Liver (tissue), 9 donors: ENCODE data around the gene NIPSNAP2. TPM values are rescaled to one million over a fixed set of nuclear protein-coding genes. Genes with fewer than 3 reads are reported as not detected.

Source experiments
- DNase-seq: peaks from one replicate; pipeline ENCODE4 v3.0.0-alpha.2; 2017; ENCODE audit warnings: low spot score
- H3K27ac ChIP-seq, 2 donors: one replicate each; pipeline ENCODE4 v1.7.0; 2013; ENCODE audit warnings: inconsistent platforms in 2 of 2, low read length in 2 of 2, control low read depth in 1 of 2, low read depth in 1 of 2, mild to moderate bottlenecking in 1 of 2
- H3K27me3 ChIP-seq, 4 donors: one replicate each; pipeline versions ENCODE4 v1.6.1 to v1.7.0; 2013; ENCODE audit warnings: low read length in 3 of 4, inconsistent platforms in 1 of 4, mild to moderate bottlenecking in 1 of 4, moderate library complexity in 1 of 4; ENCODE audit not compliant: control insufficient read depth in 4 of 4, insufficient read depth in 4 of 4
- H3K36me3 ChIP-seq, 4 donors: one replicate each; pipeline versions ENCODE4 v1.6.1 to v1.7.0; 2013; ENCODE audit warnings: low read length in 3 of 4, mild to moderate bottlenecking in 3 of 4, low read depth in 1 of 4, moderate library complexity in 1 of 4; ENCODE audit not compliant: control insufficient read depth in 4 of 4, insufficient read depth in 3 of 4
- H3K4me1 ChIP-seq, 4 donors: one replicate each; pipeline versions ENCODE4 v1.6.1 to v1.7.0; 2013; ENCODE audit warnings: low read length in 3 of 4, mild to moderate bottlenecking in 3 of 4, moderate library complexity in 1 of 4; ENCODE audit not compliant: control insufficient read depth in 4 of 4, insufficient read depth in 4 of 4
- H3K4me3 ChIP-seq, 3 donors: one replicate each; pipeline versions ENCODE4 v1.6.1 to v1.7.0; 2013; ENCODE audit warnings: low read length in 3 of 3, control low read depth in 1 of 3, low read depth in 1 of 3, mild to moderate bottlenecking in 1 of 3
- H3K9ac ChIP-seq, 2 donors: one replicate each; pipeline ENCODE4 v1.7.0; 2013; ENCODE audit warnings: low read length in 2 of 2, mild to moderate bottlenecking in 2 of 2, moderate library complexity in 2 of 2, control low read depth in 1 of 2, low read depth in 1 of 2
- H3K9me3 ChIP-seq, 4 donors: one replicate each; pipeline versions ENCODE4 v1.6.1 to v1.7.0; 2013; ENCODE audit warnings: low read length in 3 of 4; ENCODE audit not compliant: control insufficient read depth in 4 of 4
- EGR1 ChIP-seq, 2 donors: IDR thresholded peaks; 2 replicates each; pipeline ENCODE4 v1.6.1; 2016 to 2018; ENCODE audit warnings: antibody characterized with exemption in 2 of 2, low read depth in 2 of 2
- FOXA1 ChIP-seq: IDR thresholded peaks from 2 replicates; pipeline ENCODE4 v1.6.1; 2016; ENCODE audit warnings: antibody characterized with exemption
- FOXA2 ChIP-seq: IDR thresholded peaks from 2 replicates; pipeline ENCODE4 v1.6.1; 2016; ENCODE audit warnings: antibody characterized with exemption
- GABPA ChIP-seq, 2 donors: IDR thresholded peaks in 1 of 2; conservative IDR thresholded peaks in 1 of 2; 2 replicates each; pipeline ENCODE4 v1.6.1; 2016; ENCODE audit warnings: antibody characterized with exemption in 2 of 2, mild to moderate bottlenecking in 1 of 2, moderate library complexity in 1 of 2
- HNF4A ChIP-seq, 2 donors: conservative IDR thresholded peaks; 2 replicates each; pipeline ENCODE4 v1.6.1; 2016; ENCODE audit warnings: antibody characterized with exemption in 2 of 2, mild to moderate bottlenecking in 2 of 2
- HNF4G ChIP-seq: IDR thresholded peaks from 2 replicates; pipeline ENCODE4 v1.6.1; 2016; ENCODE audit warnings: antibody characterized with exemption
- JUND ChIP-seq, 2 donors: IDR thresholded peaks; 2 replicates each; pipeline ENCODE4 v1.6.1; 2016; ENCODE audit warnings: antibody characterized with exemption in 2 of 2
- MAX ChIP-seq: IDR thresholded peaks from 2 replicates; pipeline ENCODE4 v1.6.1; 2016; ENCODE audit warnings: antibody characterized with exemption
- NR2F2 ChIP-seq: IDR thresholded peaks from 2 replicates; pipeline ENCODE4 v1.6.1; 2016; ENCODE audit warnings: antibody characterized with exemption
- RAD21 ChIP-seq, 2 donors: IDR thresholded peaks; 2 replicates each; pipeline ENCODE4 v1.6.1; 2016; ENCODE audit warnings: antibody characterized with exemption in 2 of 2, mild to moderate bottlenecking in 2 of 2
- RXRA ChIP-seq, 2 donors: IDR thresholded peaks; 2 replicates each; pipeline ENCODE4 v1.6.1; 2017 to 2018; ENCODE audit warnings: antibody characterized with exemption in 2 of 2, mild to moderate bottlenecking in 1 of 2
- SP1 ChIP-seq: IDR thresholded peaks from 2 replicates; pipeline ENCODE4 v1.6.1; 2018; ENCODE audit warnings: antibody characterized with exemption, mild to moderate bottlenecking
- TAF1 ChIP-seq: conservative IDR thresholded peaks from 2 replicates; pipeline ENCODE4 v1.6.1; 2016; ENCODE audit warnings: antibody characterized with exemption, mild to moderate bottlenecking
- YY1 ChIP-seq: IDR thresholded peaks from 2 replicates; pipeline ENCODE4 v1.6.1; 2016; ENCODE audit warnings: antibody characterized with exemption, mild to moderate bottlenecking
- ZBTB33 ChIP-seq: IDR thresholded peaks from 2 replicates; pipeline ENCODE4 v1.6.1; 2016; ENCODE audit warnings: antibody characterized with exemption
- WGBS: extraction: QIAGEN DNeasy Blood & Tissue Kit; methylation state at CpG from one replicate; pipeline ENCODE4 v1.1.7; 2013; 5-methylcytosine and 5-hydroxymethylcytosine counted together
- polyA plus RNA-seq, 2 donors: library from polyadenylated mRNA; stranded (reverse) in 1 of 2; unstranded in 1 of 2; fragments of 200-250 nt in 1 of 2; fragments of >200 nt in 1 of 2; fragmentation: Nextera tagmentation in 1 of 2; extraction: Ambion mirVana in 1 of 2; gene quantifications; one replicate each; pipeline versions ENCODE4 v1.2.1 to v1.2.3, GENCODE V29; 2013 to 2015
- total RNA-seq, 2 donors: library from RNA; depleted of rRNA; stranded (reverse); fragments of >200 nt; gene quantifications; one replicate each; pipeline ENCODE4 v1.2.3, GENCODE V29; 2014
- TF ChIP-seq, protein P1 (sequence below): fragments of 150-350 bp; IDR thresholded peaks from 2 replicates; pipeline ENCODE4 v1.5.1; 2017; ENCODE audit warnings: improper control_type of control experiment, low read depth, low read length; ENCODE audit not compliant: missing input control
- TF ChIP-seq, protein P2 (sequence below): IDR thresholded peaks from 2 replicates; pipeline ENCODE4 v1.6.1; 2016; ENCODE audit warnings: antibody characterized with exemption, mild to moderate bottlenecking
- TF ChIP-seq, protein P3 (sequence below): IDR thresholded peaks from 2 replicates; pipeline ENCODE4 v1.6.1; 2016; ENCODE audit warnings: antibody characterized with exemption
- donor health status: healthy.
- donor health status: healthy.
- donor health status: healthy.
- donor health status: healthy.
- donor health status: healthy.

NIPSNAP2 gene
- total and polyA plus RNA-seq, 4 donors: 6.0 to 20.4 (median 11.8) TPM

DNA sequence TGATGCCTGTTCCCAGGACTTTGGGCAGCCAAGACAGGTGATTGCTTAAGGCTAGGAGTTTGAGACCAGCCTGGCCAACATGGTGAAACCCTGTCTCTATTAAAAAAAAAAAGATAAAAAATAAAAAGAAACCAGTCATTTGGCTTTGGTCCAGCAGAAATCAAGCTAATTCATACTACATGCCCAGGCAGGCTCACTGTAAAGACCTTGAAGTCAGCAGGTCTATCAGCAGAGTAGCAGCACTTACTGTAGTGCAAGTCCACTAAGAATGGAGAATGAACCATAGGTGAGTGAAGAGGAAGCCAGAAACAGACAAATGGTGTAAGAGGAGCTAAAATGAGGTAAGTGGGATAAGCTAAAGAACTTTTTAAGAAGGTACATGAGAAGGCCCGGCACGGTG is 62.2 kb downstream of the NIPSNAP2 start:
- TF ChIP-seq ZBTB33: no peak
- TF ChIP-seq, protein P1, sequence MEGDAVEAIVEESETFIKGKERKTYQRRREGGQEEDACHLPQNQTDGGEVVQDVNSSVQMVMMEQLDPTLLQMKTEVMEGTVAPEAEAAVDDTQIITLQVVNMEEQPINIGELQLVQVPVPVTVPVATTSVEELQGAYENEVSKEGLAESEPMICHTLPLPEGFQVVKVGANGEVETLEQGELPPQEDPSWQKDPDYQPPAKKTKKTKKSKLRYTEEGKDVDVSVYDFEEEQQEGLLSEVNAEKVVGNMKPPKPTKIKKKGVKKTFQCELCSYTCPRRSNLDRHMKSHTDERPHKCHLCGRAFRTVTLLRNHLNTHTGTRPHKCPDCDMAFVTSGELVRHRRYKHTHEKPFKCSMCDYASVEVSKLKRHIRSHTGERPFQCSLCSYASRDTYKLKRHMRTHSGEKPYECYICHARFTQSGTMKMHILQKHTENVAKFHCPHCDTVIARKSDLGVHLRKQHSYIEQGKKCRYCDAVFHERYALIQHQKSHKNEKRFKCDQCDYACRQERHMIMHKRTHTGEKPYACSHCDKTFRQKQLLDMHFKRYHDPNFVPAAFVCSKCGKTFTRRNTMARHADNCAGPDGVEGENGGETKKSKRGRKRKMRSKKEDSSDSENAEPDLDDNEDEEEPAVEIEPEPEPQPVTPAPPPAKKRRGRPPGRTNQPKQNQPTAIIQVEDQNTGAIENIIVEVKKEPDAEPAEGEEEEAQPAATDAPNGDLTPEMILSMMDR: no peak
- TF ChIP-seq GABPA (IDR thresholded peaks at IDR 0.05 in 1 of 2, conservative IDR thresholded peaks at IDR 0.05 in 1 of 2): no peak
- no peak for TF ChIP-seq TAF1
- no peak for TF ChIP-seq RXRA (IDR thresholded peaks at IDR 0.05)
- TF ChIP-seq FOXA2: no peak
- no peak for TF ChIP-seq JUND (IDR thresholded peaks at IDR 0.05)
- TF ChIP-seq RAD21 (IDR thresholded peaks at IDR 0.05): no peak
- no peak for TF ChIP-seq MAX
- no peak for TF ChIP-seq HNF4A (conservative IDR thresholded peaks at IDR 0.05)
- no peak for TF ChIP-seq EGR1 (IDR thresholded peaks at IDR 0.05; ENCODE audit: low read depth in 2 of 2)
- TF ChIP-seq SP1: no peak
- no peak for TF ChIP-seq YY1
- TF ChIP-seq, protein P2, sequence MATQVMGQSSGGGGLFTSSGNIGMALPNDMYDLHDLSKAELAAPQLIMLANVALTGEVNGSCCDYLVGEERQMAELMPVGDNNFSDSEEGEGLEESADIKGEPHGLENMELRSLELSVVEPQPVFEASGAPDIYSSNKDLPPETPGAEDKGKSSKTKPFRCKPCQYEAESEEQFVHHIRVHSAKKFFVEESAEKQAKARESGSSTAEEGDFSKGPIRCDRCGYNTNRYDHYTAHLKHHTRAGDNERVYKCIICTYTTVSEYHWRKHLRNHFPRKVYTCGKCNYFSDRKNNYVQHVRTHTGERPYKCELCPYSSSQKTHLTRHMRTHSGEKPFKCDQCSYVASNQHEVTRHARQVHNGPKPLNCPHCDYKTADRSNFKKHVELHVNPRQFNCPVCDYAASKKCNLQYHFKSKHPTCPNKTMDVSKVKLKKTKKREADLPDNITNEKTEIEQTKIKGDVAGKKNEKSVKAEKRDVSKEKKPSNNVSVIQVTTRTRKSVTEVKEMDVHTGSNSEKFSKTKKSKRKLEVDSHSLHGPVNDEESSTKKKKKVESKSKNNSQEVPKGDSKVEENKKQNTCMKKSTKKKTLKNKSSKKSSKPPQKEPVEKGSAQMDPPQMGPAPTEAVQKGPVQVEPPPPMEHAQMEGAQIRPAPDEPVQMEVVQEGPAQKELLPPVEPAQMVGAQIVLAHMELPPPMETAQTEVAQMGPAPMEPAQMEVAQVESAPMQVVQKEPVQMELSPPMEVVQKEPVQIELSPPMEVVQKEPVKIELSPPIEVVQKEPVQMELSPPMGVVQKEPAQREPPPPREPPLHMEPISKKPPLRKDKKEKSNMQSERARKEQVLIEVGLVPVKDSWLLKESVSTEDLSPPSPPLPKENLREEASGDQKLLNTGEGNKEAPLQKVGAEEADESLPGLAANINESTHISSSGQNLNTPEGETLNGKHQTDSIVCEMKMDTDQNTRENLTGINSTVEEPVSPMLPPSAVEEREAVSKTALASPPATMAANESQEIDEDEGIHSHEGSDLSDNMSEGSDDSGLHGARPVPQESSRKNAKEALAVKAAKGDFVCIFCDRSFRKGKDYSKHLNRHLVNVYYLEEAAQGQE: no peak
- DNase-seq: no peak
- Histone ChIP-seq H3K27ac (no peak overlapping the region), H3K9ac (no peak overlapping the region), H3K27me3 (no peaks in the 10 kb centered on the region), H3K9me3 (no peaks in the 10 kb centered on the region), H3K4me1 (peaks cover 7 to 15% (median 10%) of the 10 kb centered on the region in 4 donors), H3K4me3 (no peak overlapping the region), H3K36me3 (peaks cover 0 to 3% (median under 1%) of the 10 kb centered on the region in 4 donors)
- 99% methylated on average over 2 of the region's 2 CpGs for WGBS

DNA sequence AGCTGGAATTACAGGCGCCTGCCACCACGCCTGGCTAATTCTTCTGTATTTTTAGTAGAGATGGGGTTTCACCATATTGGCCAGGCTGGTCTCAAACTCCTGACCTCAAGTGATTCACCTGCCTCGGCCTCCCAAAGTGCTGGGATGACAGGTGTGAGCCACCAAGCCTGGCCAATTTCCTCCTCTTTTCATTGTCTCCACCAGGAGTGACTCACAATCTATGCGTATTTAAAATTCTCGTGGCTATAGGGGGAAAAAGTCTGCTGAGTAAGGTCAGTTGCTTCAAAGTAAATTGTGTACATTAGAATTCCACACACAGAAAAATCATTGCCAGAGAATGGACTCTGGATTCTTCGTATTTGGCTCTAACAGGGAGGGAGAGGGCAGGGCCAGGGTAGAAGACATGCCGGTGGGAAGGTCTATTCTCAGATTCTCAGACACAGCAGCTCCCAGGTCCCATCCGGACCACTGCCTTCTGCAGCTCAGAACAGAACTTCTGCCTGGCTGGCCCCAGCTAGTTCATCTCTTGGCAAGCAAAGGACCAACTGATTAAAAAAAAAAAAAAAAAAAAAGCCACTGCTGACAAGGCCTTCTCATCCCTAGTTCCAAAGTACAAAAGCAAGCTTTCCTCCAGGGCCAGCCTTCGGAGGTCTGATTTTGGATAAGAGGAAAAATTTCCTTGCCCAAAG is 64.7 kb downstream of the NIPSNAP2 start:
- Histone ChIP-seq H3K4me3 (no peak overlapping the region), H3K9me3 (no peaks in the 10 kb centered on the region), H3K27me3 (no peaks in the 10 kb centered on the region), H3K27ac (no peak overlapping the region), H3K36me3 (peaks cover 0 to 3% (median 0%) of the 10 kb centered on the region in 4 donors), H3K4me1 (peaks cover 7 to 18% (median 15%) of the 10 kb centered on the region in 4 donors), H3K9ac (no peak overlapping the region)
- DNase-seq: peak; percentile 38
- whole genome bisulfite sequencing: 50% methylated on average over 9 of the region's 9 CpGs
- TF ChIP-seq RXRA (IDR thresholded peaks at IDR 0.05) (peak in 1 of 2 donors; percentile 22), JUND (IDR thresholded peaks at IDR 0.05) (peak in 1 of 2 donors; percentile 4), SP1 (peak; percentile 76), NR2F2 (no peak), EGR1 (IDR thresholded peaks at IDR 0.05; ENCODE audit: low read depth in 2 of 2) (no peak), HNF4G (peak; percentile 74), YY1 (peak; percentile 35), ZBTB33 (no peak), FOXA1 (no peak)
- TF ChIP-seq, protein P2: no peak
- TF ChIP-seq, protein P3, sequence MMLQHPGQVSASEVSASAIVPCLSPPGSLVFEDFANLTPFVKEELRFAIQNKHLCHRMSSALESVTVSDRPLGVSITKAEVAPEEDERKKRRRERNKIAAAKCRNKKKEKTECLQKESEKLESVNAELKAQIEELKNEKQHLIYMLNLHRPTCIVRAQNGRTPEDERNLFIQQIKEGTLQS: no peak
